GM23338 (cell line): ENCODE measurements around the gene ENC1. TPM values are rescaled to one million over a fixed set of nuclear protein-coding genes. Genes with fewer than 3 reads are reported as not detected.

Experiments
- ATAC-seq: fragments of 200-7000 bp; cut with Tn5 transposase; 3 replicates; pipeline ENCODE4 v1.9.1; 2020
- DNase-seq: peaks from one replicate; pipeline ENCODE4 v3.0.0-alpha.2; 2015; ENCODE audit warnings: low spot score
- H2AFZ ChIP-seq: fragments of 200-600 bp; sonication (generic); 2 replicates; pipeline ENCODE4 v1.8.0; 2016; ENCODE audit warnings: antibody characterized with exemption, mild to moderate bottlenecking, moderate library complexity
- H3F3A ChIP-seq: fragments of 200-600 bp; sonication (generic); replicated peaks from 2 replicates; pipeline ENCODE4 v1.8.0; 2017; ENCODE audit warnings: antibody characterized with exemption, mixed run types, low read depth
- H3K27ac ChIP-seq: fragments of 200-600 bp; sonication (generic); 2 replicates; pipeline ENCODE4 v1.6.1; 2016; ENCODE audit warnings: low read depth
- H3K27me3 ChIP-seq: fragments of 200-600 bp; sonication (generic); 2 replicates; pipeline ENCODE4 v1.8.0; 2016; ENCODE audit warnings: mild to moderate bottlenecking, mixed run types, moderate library complexity; ENCODE audit not compliant: insufficient read depth
- H3K36me3 ChIP-seq: fragments of 200-600 bp; sonication (generic); 2 replicates; pipeline ENCODE4 v1.8.0; 2016; ENCODE audit warnings: mild to moderate bottlenecking; ENCODE audit not compliant: insufficient read depth
- H3K4me1 ChIP-seq: fragments of 200-600 bp; sonication (generic); 2 replicates; pipeline ENCODE4 v1.8.0; 2016; ENCODE audit warnings: mild to moderate bottlenecking, moderate library complexity; ENCODE audit not compliant: insufficient read depth
- H3K4me2 ChIP-seq: fragments of 200-600 bp; sonication (generic); 2 replicates; pipeline ENCODE4 v1.7.1; 2017; ENCODE audit warnings: mixed run types
- H3K4me3 ChIP-seq: fragments of 200-600 bp; sonication (generic); 2 replicates; pipeline ENCODE4 v1.6.1; 2016; ENCODE audit warnings: mixed run types
- H3K79me2 ChIP-seq: fragments of 200-600 bp; sonication (generic); replicated peaks from 2 replicates; pipeline ENCODE4 v1.8.0; 2017; ENCODE audit warnings: mild to moderate bottlenecking; ENCODE audit not compliant: insufficient read depth
- H3K9me2 ChIP-seq: fragments of 200-600 bp; sonication (generic); 2 replicates; pipeline ENCODE4 v1.8.0; 2017; ENCODE audit not compliant: insufficient read depth
- H4K20me1 ChIP-seq: fragments of 200-600 bp; sonication (generic); replicated peaks from 2 replicates; pipeline ENCODE4 v1.8.0; 2017; ENCODE audit warnings: mild to moderate bottlenecking; ENCODE audit not compliant: insufficient read depth
- H3K27ac Mint-ChIP-seq: 2 replicates; pipeline ENCODE4 v1.8.0; 2020; ENCODE audit warnings: inconsistent platforms, mild to moderate bottlenecking, moderate library complexity, mixed read lengths
- H3K27me3 Mint-ChIP-seq: 3 replicates; pipeline ENCODE4 v1.8.0; 2022; ENCODE audit warnings: low read depth, mild to moderate bottlenecking, moderate library complexity, mixed read lengths, inconsistent platforms; ENCODE audit not compliant: insufficient read depth, poor library complexity
- H3K36me3 Mint-ChIP-seq: 3 replicates; pipeline ENCODE4 v1.8.0; 2021; ENCODE audit warnings: low read depth, mild to moderate bottlenecking, inconsistent platforms, moderate library complexity, mixed read lengths
- H3K4me1 Mint-ChIP-seq: 3 replicates; pipeline ENCODE4 v1.8.0; 2020; ENCODE audit warnings: mild to moderate bottlenecking, inconsistent platforms, mixed read lengths
- H3K4me3 Mint-ChIP-seq: 3 replicates; pipeline ENCODE4 v1.8.0; 2021; ENCODE audit warnings: moderate library complexity, mild to moderate bottlenecking, inconsistent platforms, mixed read lengths
- H3K9me3 Mint-ChIP-seq: 3 replicates; pipeline ENCODE4 v1.8.0; 2020; ENCODE audit warnings: moderate library complexity, mild to moderate bottlenecking, inconsistent platforms, mixed read lengths
- CREB1 ChIP-seq: fragments of 250-450 bp; sonication (Bioruptor Pico); IDR thresholded peaks from 2 replicates; pipeline ENCODE4 v1.5.0; 2020; ENCODE audit warnings: low read depth, mild to moderate bottlenecking, moderate library complexity
- EZH2 ChIP-seq: fragments of 200-600 bp; sonication (generic); IDR thresholded peaks from one replicate; pipeline ENCODE4 v1.8.0; 2017; ENCODE audit warnings: antibody characterized with exemption, mild to moderate bottlenecking, low read depth; ENCODE audit not compliant: unreplicated experiment
- EZH2phosphoT487 ChIP-seq: fragments of 200-600 bp; sonication (generic); IDR thresholded peaks from one replicate; pipeline ENCODE4 v1.8.1; 2018; ENCODE audit warnings: antibody characterized with exemption; ENCODE audit not compliant: unreplicated experiment
- JUNB ChIP-seq: IDR thresholded peaks from one replicate; pipeline ENCODE4 v1.6.1; 2016; ENCODE audit warnings: antibody characterized with exemption; ENCODE audit not compliant: unreplicated experiment
- NANOG ChIP-seq: IDR thresholded peaks from 2 replicates; pipeline ENCODE4 v1.6.1; 2016; ENCODE audit warnings: antibody characterized with exemption, borderline replicate concordance
- REST ChIP-seq: IDR thresholded peaks from one replicate; pipeline ENCODE4 v1.6.1; 2018; ENCODE audit warnings: antibody characterized with exemption; ENCODE audit not compliant: unreplicated experiment
- STAT1 ChIP-seq: IDR thresholded peaks from one replicate; pipeline ENCODE4 v1.6.1; 2016; ENCODE audit warnings: antibody characterized with exemption; ENCODE audit not compliant: unreplicated experiment
- ZNF114 ChIP-seq: fragments of 250-450 bp; sonication (Bioruptor Pico); IDR thresholded peaks from 2 replicates; pipeline ENCODE4 v1.5.0; 2020; ENCODE audit warnings: mild to moderate bottlenecking, moderate library complexity
- ZNF331 ChIP-seq: fragments of 250-450 bp; sonication (Bioruptor Pico); IDR thresholded peaks from 2 replicates; pipeline ENCODE4 v1.5.0; 2020; ENCODE audit warnings: low read depth, mild to moderate bottlenecking, moderate library complexity
- ZNF462 ChIP-seq: fragments of 250-450 bp; sonication (Bioruptor Pico); IDR thresholded peaks from 2 replicates; pipeline ENCODE4 v1.5.0; 2020; ENCODE audit warnings: mild to moderate bottlenecking, moderate library complexity
- polyA plus RNA-seq: library from polyadenylated mRNA; unstranded; fragments of >200 nt; fragmentation: Nextera tagmentation; extraction: Ambion mirVana; gene quantifications from 2 replicates; pipeline ENCODE4 v1.2.1, GENCODE V29; 2016
- total RNA-seq: library from RNA; depleted of rRNA; stranded (reverse); fragments of >200 nt; shearing (Covaris generic); gene quantifications from 2 replicates; pipeline ENCODE4 v1.2.3, GENCODE V29; 2014

ENC1 gene
- total and polyA plus RNA-seq, 2 experiments from 2014 or later, result 8.2 to 27.9 TPM

GRCh38 chr5:74672215-74672877, 31.8 kb upstream of the ENC1 start:
- Histone ChIP-seq H4K20me1 (no peaks in the 10 kb centered on the region), H3K36me3 (no peaks in the 10 kb centered on the region), H2AFZ (no peak overlapping the region), H3F3A (no peaks in the 10 kb centered on the region), H3K9me2 (no peaks in the 10 kb centered on the region), H3K4me2 (no peak overlapping the region), H3K27me3 (no peaks in the 10 kb centered on the region), H3K79me2 (no peaks in the 10 kb centered on the region), H3K4me3 (no peak overlapping the region), H3K27ac (no peak overlapping the region), H3K4me1 (no peaks in the 10 kb centered on the region)
- H3K4me3 Mint-ChIP-seq, result no peak overlapping the region
- peaks cover 4% of the 10 kb centered on the region; the same call in 1 of the 3 replicates for H3K36me3 Mint-ChIP-seq
- ATAC-seq (no peak), DNase-seq (no peak)
- peaks cover 17% of the 10 kb centered on the region for H3K9me3 Mint-ChIP-seq
- no peak overlapping the region for H3K27ac Mint-ChIP-seq
- peaks cover 1% of the 10 kb centered on the region for H3K27me3 Mint-ChIP-seq
- TF ChIP-seq STAT1, result no peak
- peaks cover 7% of the 10 kb centered on the region; the same call in 2 of the 3 replicates for H3K4me1 Mint-ChIP-seq

- no peaks in the 10 kb centered on the region for H4K20me1 ChIP-seq
- DNase-seq (no peak), ATAC-seq (no peak)
- TF ChIP-seq EZH2phosphoT487 (no peak), NANOG (no peak), ZNF114 (CRISPR knock-in tag) (no peak), REST (no peak), ZNF331 (CRISPR knock-in tag) (no peak), STAT1 (no peak), JUNB (no peak), EZH2 (no peak), ZNF462 (no peak), CREB1 (CRISPR knock-in tag) (no peak)
These were observed 30.0 kb upstream of the ENC1 start for GRCh38 chr5:74670396-74671038.

More at GRCh38 chr5:74670396-74671038, 30.0 kb upstream of the ENC1 start:
- H3K27me3 Mint-ChIP-seq, result peaks cover 1% of the 10 kb centered on the region
- H3K27ac Mint-ChIP-seq, result no peak overlapping the region
- peaks cover 4% of the 10 kb centered on the region; the same call in 1 of the 3 replicates for H3K36me3 Mint-ChIP-seq
- H3K4me3 Mint-ChIP-seq, result no peak overlapping the region
- Histone ChIP-seq H3K9me2 (no peaks in the 10 kb centered on the region), H3K36me3 (no peaks in the 10 kb centered on the region), H3F3A (no peaks in the 10 kb centered on the region), H3K79me2 (no peaks in the 10 kb centered on the region), H3K4me2 (no peak overlapping the region), H3K4me3 (no peak overlapping the region), H3K4me1 (no peaks in the 10 kb centered on the region), H2AFZ (no peak overlapping the region), H3K27me3 (no peaks in the 10 kb centered on the region), H3K27ac (no peak overlapping the region)
- H3K9me3 Mint-ChIP-seq, result peaks cover 17% of the 10 kb centered on the region
- peaks cover 10% of the 10 kb centered on the region; the same call in 1 of the 3 replicates for H3K4me1 Mint-ChIP-seq
